K562 (cell line): ENCODE data around the gene RPS19. TPM values are rescaled to one million over a fixed set of nuclear protein-coding genes. Genes with fewer than 3 reads are reported as not detected.

Source experiments
- ATAC-seq: fragments of 200-7000 bp; cut with Tn5 transposase; 3 replicates; pipeline ENCODE4 v1.9.1; 2020; ENCODE audit warnings: moderate library complexity
- BruUV-seq: library from RNA; stranded (reverse); fragments of 400-500 nt; replicated peaks from 2 replicates; lab custom pipeline; 2021; lab: Mats Ljungman, UMichigan
- CTCF ChIA-PET: fragments of 300-600 bp; formaldehyde crosslinking; extraction: SDS; loops from one replicate; lab custom pipeline; 2021; ENCODE audit warnings: low intra/inter-chr PET ratio; lab: Yijun Ruan, JAX
- POLR2A ChIA-PET: fragments of 300-600, 350-650 bp; sonication (Branson Sonifier 250); formaldehyde crosslinking; extraction: SDS; loops from one replicate; lab custom pipeline; 2021; ENCODE audit warnings: antibody characterized with exemption, inconsistent platforms; lab: Yijun Ruan, JAX
- DNase-seq, 4 experiments: peaks; one replicate each; pipeline versions ENCODE4 v3.0.0 to v3.0.0-alpha.2; 2011 to 2018; ENCODE audit warnings: low spot score in 3 of 4, mixed read lengths in 3 of 4; ENCODE audit errors: extremely low read depth in 1 of 4
- FAIRE-seq: peaks from 2 replicates; lab custom pipeline; 2011; peaks lifted over from hg19 to GRCh38; lab: Jason Lieb, UNC
- H2AFZ ChIP-seq: 2 replicates; pipeline ENCODE4 v1.6.0; 2011; ENCODE audit warnings: low read depth, low read length, control low read depth, inconsistent platforms
- H3K27ac ChIP-seq: fragments of 200-600 bp; 3 replicates; pipeline ENCODE4 v1.8.0; 2011; ENCODE audit warnings: low read depth, mild to moderate bottlenecking, control low read depth, inconsistent platforms, low read length, moderate library complexity, mixed read lengths; ENCODE audit errors: extremely low read depth
- H3K27me3 ChIP-seq, 2 experiments: fragments of 300-600 bp in 1 of 2; 2 replicates in 1 of 2; 3 replicates in 1 of 2; pipeline versions ENCODE4 v1.6.0 to v1.8.0; 2011; ENCODE audit warnings: inconsistent platforms in 2 of 2, low read length in 2 of 2, mild to moderate bottlenecking in 1 of 2, mixed read lengths in 1 of 2, moderate library complexity in 1 of 2; ENCODE audit not compliant: control insufficient read depth in 2 of 2, insufficient read depth in 2 of 2
- H3K36me3 ChIP-seq: fragments of 300-600 bp; 3 replicates; pipeline ENCODE4 v1.8.0; 2011; ENCODE audit warnings: mild to moderate bottlenecking, low read length, inconsistent platforms; ENCODE audit not compliant: control insufficient read depth, insufficient read depth
- H3K4me1 ChIP-seq, 2 experiments: fragments of 200-600 bp in 1 of 2; replicated peaks in 1 of 2; 2 replicates in 1 of 2; 3 replicates in 1 of 2; pipeline versions ENCODE4 v1.5.1 to v1.8.0; 2011; ENCODE audit warnings: inconsistent platforms in 2 of 2, low read length in 2 of 2, mild to moderate bottlenecking in 1 of 2, mixed read lengths in 1 of 2, moderate library complexity in 1 of 2; ENCODE audit not compliant: control insufficient read depth in 2 of 2, insufficient read depth in 2 of 2
- H3K4me2 ChIP-seq: 2 replicates; pipeline ENCODE4 v1.6.1; 2011; ENCODE audit warnings: low read length, control low read depth, inconsistent platforms, mixed read lengths; ENCODE audit not compliant: insufficient read depth
- H3K4me3 ChIP-seq: fragments of 200-600 bp; sonication (generic), shearing (Covaris generic); 2 replicates; pipeline ENCODE4 v1.5.1; 2016; ENCODE audit warnings: control low read depth, inconsistent platforms
- H3K79me2 ChIP-seq: fragments of 200-600 bp; 3 replicates; pipeline ENCODE4 v1.8.0; 2011; ENCODE audit warnings: low read length, inconsistent platforms; ENCODE audit not compliant: control insufficient read depth, insufficient read depth
- H3K9ac ChIP-seq, 2 experiments: 2 replicates each; pipeline versions ENCODE4 v1.6.0 to v1.6.1; 2011; ENCODE audit warnings: low read depth in 2 of 2, low read length in 2 of 2, control low read depth in 1 of 2, inconsistent platforms in 1 of 2, mild to moderate bottlenecking in 1 of 2, mixed read lengths in 1 of 2; ENCODE audit not compliant: insufficient read depth in 1 of 2
- H3K9me1 ChIP-seq: one replicate; pipeline ENCODE4 v1.6.0; 2011; ENCODE audit warnings: inconsistent platforms, mild to moderate bottlenecking, low read length, moderate library complexity; ENCODE audit not compliant: control insufficient read depth, insufficient read depth
- H3K9me3 ChIP-seq: replicated peaks from 2 replicates; pipeline ENCODE4 v1.5.1; 2011; ENCODE audit warnings: low read depth, low read length, inconsistent platforms; ENCODE audit not compliant: control insufficient read depth, insufficient read depth
- H4K20me1 ChIP-seq: replicated peaks from 2 replicates; pipeline ENCODE4 v1.6.1; 2011; ENCODE audit warnings: low read length, inconsistent platforms, mixed read lengths; ENCODE audit not compliant: control insufficient read depth, insufficient read depth
- CTCFL ChIP-seq: IDR thresholded peaks from 2 replicates; pipeline ENCODE4 v1.6.1; 2011; ENCODE audit warnings: borderline replicate concordance, low read depth, mild to moderate bottlenecking, moderate library complexity, low read length; ENCODE audit not compliant: insufficient read depth, poor library complexity, severe bottlenecking
- ETS2 ChIP-seq: IDR thresholded peaks from 2 replicates; pipeline ENCODE4 v1.6.1; 2016; ENCODE audit warnings: borderline replicate concordance, missing genetic modification characterization, mild to moderate bottlenecking, moderate library complexity, missing compliant biosample characterization; ENCODE audit not compliant: poor library complexity, severe bottlenecking
- ETV5 ChIP-seq: sonication (generic); formaldehyde crosslinking; IDR thresholded peaks from 2 replicates; pipeline ENCODE4 v1.4.0; 2020; ENCODE audit warnings: low read depth, mild to moderate bottlenecking, missing genetic modification reagents
- HIVEP1 ChIP-seq: fragments of 250-450 bp; sonication (Bioruptor Pico); IDR thresholded peaks from 2 replicates; pipeline ENCODE4 v1.4.0; 2020; ENCODE audit warnings: mild to moderate bottlenecking
- LARP7 ChIP-seq: fragments of 450-650 bp; IDR thresholded peaks from 2 replicates; pipeline ENCODE4 v1.6.1; 2016
- MTF1 ChIP-seq: fragments of 250-450 bp; sonication (Bioruptor Pico); IDR thresholded peaks from 2 replicates; pipeline ENCODE4 v1.9.0; 2021; ENCODE audit warnings: moderate library complexity, mild to moderate bottlenecking, inconsistent platforms, borderline replicate concordance
- PPARD ChIP-seq: fragments of 250-450 bp; sonication (Bioruptor Pico); IDR thresholded peaks from 2 replicates; pipeline ENCODE4 v1.8.0; 2022; ENCODE audit warnings: inconsistent platforms, mild to moderate bottlenecking, moderate library complexity
- ZEB2 ChIP-seq: fragments of 450-650 bp; IDR thresholded peaks from 2 replicates; pipeline ENCODE4 v1.6.1; 2016
- ZNF274 ChIP-seq: IDR thresholded peaks from 2 replicates; pipeline ENCODE4 v1.6.1; 2011; ENCODE audit warnings: low read depth, mild to moderate bottlenecking, low read length, moderate library complexity, borderline replicate concordance
- WGBS: fragments of 100-300 bp; shearing (Covaris generic); methylation state at CpG from one replicate; pipeline ENCODE4 v1.1.6; 2016; ENCODE audit warnings: low coverage, mixed read lengths; ENCODE audit not compliant: insufficient coverage; ENCODE audit errors: missing lambda C conversion rate; 5-methylcytosine and 5-hydroxymethylcytosine counted together
- in situ Hi-C: fragments of 300-500 bp; cut with MboI; formaldehyde crosslinking; loops from 4 replicates; pipeline ENCODE4 v1.15.0; 2018; ENCODE audit warnings: inconsistent platforms, mixed read lengths
- intact Hi-C: fragments of 100-400 bp; cut with micrococcal nuclease; formaldehyde crosslinking; loops from 2 replicates; pipeline ENCODE4 v1.14.2; 2022
- polyA plus RNA-seq, 8 experiments: library from polyadenylated mRNA; depleted of rRNA in 4 of 8; stranded (reverse) in 5 of 8; unstranded in 3 of 8; fragments of >200 nt; fragmentation: Nextera tagmentation in 2 of 8; fragmentation: Illumina TruSeq in 1 of 8; extraction: Ambion mirVana in 2 of 8; extraction: Trizol in 1 of 8; gene quantifications; 2 replicates each; pipeline versions ENCODE4 v1.2.1 to v1.2.3, GENCODE V29; 2011 to 2014; ENCODE audit warnings: inconsistent platforms in 1 of 8, missing spikeins in 1 of 8
- total RNA-seq, 7 experiments: library from RNA; depleted of rRNA in 6 of 7; stranded (reverse); fragments of >200 nt in 6 of 7; fragmentation: Illumina TruSeq in 2 of 7; extraction: Trizol in 2 of 7; gene quantifications; 2 replicates each; pipeline versions ENCODE4 v1.2.1 to v1.2.3, GENCODE V29; 2011 to 2021; ENCODE audit warnings: low replicate concordance in 1 of 7

RPS19 gene
- total and polyA plus RNA-seq, 9 of the 15 experiments (the other 6 are each of a cell fraction or from before 2014, with no cell fraction given): 1,964 to 3,408 (median 2,747) TPM

GRCh38 chr19:41888926-41889325 lies 28.9 kb downstream of the RPS19 start:
- ATAC-seq (no peak), FAIRE-seq (no peak), DNase-seq (no peak)
- Histone ChIP-seq H2AFZ (no peak overlapping the region), H3K4me1 (peaks cover 15 to 40% of the 10 kb centered on the region in 2 experiments; a peak in 4 of 5 replicates), H3K9ac (no peak overlapping the region; a peak in 1 of 4 replicates), H3K36me3 (peaks cover 57% of the 10 kb centered on the region; the same call in 2 of the 3 replicates), H3K4me3 (no peak overlapping the region), H3K4me2 (no peak overlapping the region), H3K27me3 (no peaks in the 10 kb centered on the region), H3K9me3 (no peaks in the 10 kb centered on the region), H3K27ac (no peak overlapping the region), H3K79me2 (peaks cover 32% of the 10 kb centered on the region), H4K20me1 (0 out of 2 replicates have a peak, but pooled peaks cover 7% of the 10 kb centered on the region), H3K9me1 (no peaks in the 10 kb centered on the region)
- in situ Hi-C loops (no loop called here), intact Hi-C loops (no loop called here)
- WGBS: 92% methylated on average over 11 of the region's 12 CpGs
- no TSS peak for BruUV-seq
- ChIA-PET CTCF (no interaction called here), POLR2A (interaction anchor here (0.7 to 1.3 kb wide), 3 partner anchors 10 to 30 kb away, joined by 3 to 4 read pairs (median 3); no protein-coding TSS in a partner anchor)
- no peak for TF ChIP-seq ZEB2

- intact Hi-C loops: no loop called here
- Histone ChIP-seq H3K27me3 (no peaks in the 10 kb centered on the region), H3K79me2 (peaks cover 26% of the 10 kb centered on the region), H3K4me1 (peaks cover 13 to 36% of the 10 kb centered on the region in 2 experiments; a peak in 4 of 5 replicates), H3K4me2 (no peak overlapping the region), H3K4me3 (no peak overlapping the region), H3K27ac (no peak overlapping the region), H3K9me3 (no peaks in the 10 kb centered on the region), H3K9me1 (no peaks in the 10 kb centered on the region), H3K9ac (no peak overlapping the region), H4K20me1 (0 out of 2 replicates have a peak, but pooled peaks cover 7% of the 10 kb centered on the region), H2AFZ (no peak overlapping the region), H3K36me3 (peaks cover 66% of the 10 kb centered on the region; the same call in 2 of the 3 replicates)
- ATAC-seq: no peak
- no TSS peak for BruUV-seq
- TF ChIP-seq MTF1 (CRISPR knock-in tag): no peak
- no peak for TF ChIP-seq CTCFL
- no peak for TF ChIP-seq LARP7
- TF ChIP-seq PPARD (CRISPR knock-in tag): no peak
- no peak for TF ChIP-seq ZNF274
- TF ChIP-seq ETV5: no peak
- TF ChIP-seq HIVEP1 (CRISPR knock-in tag): no peak
- no peak for TF ChIP-seq ETS2 (tag)
- no peak for DNase-seq
- in situ Hi-C loops: no loop called here
- WGBS: 89% methylated on average over 8 of the region's 8 CpGs
- POLR2A ChIA-PET: interaction anchor here (1.2 kb wide), 1 partner anchor 22 kb away, joined by 4 read pairs; no protein-coding TSS in a partner anchor
- CTCF ChIA-PET: no interaction called here
- no peak for FAIRE-seq
Observed at GRCh38 chr19:41889896-41890295, 29.8 kb downstream of the RPS19 start.
